Lower leg skin (tissue), 3 donors: ENCODE results near the gene JAGN1.

Source experiments
- CTCF ChIP-seq, 3 donors: fragments of 450-650 bp; IDR thresholded peaks; one replicate each; pipeline ENCODE4 v1.5.1; 2016; ENCODE audit warnings: antibody characterized with exemption in 3 of 3, mild to moderate bottlenecking in 3 of 3, moderate library complexity in 2 of 3
- POLR2A ChIP-seq, 2 donors: fragments of 450-650 bp; IDR thresholded peaks; one replicate each; pipeline ENCODE4 v1.6.1; 2016 to 2017; ENCODE audit warnings: antibody characterized with exemption in 2 of 2, mild to moderate bottlenecking in 1 of 2, moderate library complexity in 1 of 2

DNA sequence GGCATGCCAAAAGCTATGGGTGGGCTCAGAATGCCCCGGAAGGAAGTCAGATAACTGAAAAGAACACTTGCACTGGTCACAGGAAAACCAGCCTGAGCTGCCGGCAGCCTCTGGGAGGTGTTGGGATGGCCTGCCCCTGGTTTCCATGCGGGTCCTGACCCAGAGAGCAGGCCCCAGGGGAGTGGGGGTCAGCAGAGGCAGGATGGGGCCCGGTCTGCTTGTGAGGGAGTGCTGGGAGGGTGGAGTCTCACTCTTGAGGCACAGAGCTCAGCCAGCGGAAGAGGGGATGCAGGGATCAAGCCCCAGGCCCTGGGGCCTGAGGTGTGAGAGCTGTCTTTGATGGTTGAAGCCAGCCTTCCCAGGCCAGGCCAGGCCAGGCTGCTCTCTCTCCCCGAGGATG lies 44.2 kb upstream of the JAGN1 start:
- TF ChIP-seq CTCF (IDR thresholded peaks at IDR 0.05) (no peak), POLR2A (IDR thresholded peaks at IDR 0.05) (no peak)
